HFF-Myc (cell line): ENCODE results near the gene GRAP.
"Not testable (repeated sequence)": the region's sequence is repeated elsewhere in the genome, so short reads cannot be mapped to it uniquely, and the experiment has no call there.

Experiments used
- DNase-seq: peaks from one replicate; pipeline ENCODE4 v3.0.0-alpha.2; 2011; ENCODE audit warnings: low read depth; ENCODE audit errors: extremely low read depth
- H3K4me3 ChIP-seq: replicated peaks from 2 replicates; pipeline ENCODE4 v1.5.1; 2011; ENCODE audit warnings: low read depth, mild to moderate bottlenecking, control low read depth, low read length
- TF ChIP-seq, protein P1 (sequence below): IDR thresholded peaks from 2 replicates; pipeline ENCODE4 v1.5.1; 2012; ENCODE audit warnings: mild to moderate bottlenecking, low read depth, low read length, control low read depth; ENCODE audit errors: missing control alignments

Gene GRAP

DNA sequence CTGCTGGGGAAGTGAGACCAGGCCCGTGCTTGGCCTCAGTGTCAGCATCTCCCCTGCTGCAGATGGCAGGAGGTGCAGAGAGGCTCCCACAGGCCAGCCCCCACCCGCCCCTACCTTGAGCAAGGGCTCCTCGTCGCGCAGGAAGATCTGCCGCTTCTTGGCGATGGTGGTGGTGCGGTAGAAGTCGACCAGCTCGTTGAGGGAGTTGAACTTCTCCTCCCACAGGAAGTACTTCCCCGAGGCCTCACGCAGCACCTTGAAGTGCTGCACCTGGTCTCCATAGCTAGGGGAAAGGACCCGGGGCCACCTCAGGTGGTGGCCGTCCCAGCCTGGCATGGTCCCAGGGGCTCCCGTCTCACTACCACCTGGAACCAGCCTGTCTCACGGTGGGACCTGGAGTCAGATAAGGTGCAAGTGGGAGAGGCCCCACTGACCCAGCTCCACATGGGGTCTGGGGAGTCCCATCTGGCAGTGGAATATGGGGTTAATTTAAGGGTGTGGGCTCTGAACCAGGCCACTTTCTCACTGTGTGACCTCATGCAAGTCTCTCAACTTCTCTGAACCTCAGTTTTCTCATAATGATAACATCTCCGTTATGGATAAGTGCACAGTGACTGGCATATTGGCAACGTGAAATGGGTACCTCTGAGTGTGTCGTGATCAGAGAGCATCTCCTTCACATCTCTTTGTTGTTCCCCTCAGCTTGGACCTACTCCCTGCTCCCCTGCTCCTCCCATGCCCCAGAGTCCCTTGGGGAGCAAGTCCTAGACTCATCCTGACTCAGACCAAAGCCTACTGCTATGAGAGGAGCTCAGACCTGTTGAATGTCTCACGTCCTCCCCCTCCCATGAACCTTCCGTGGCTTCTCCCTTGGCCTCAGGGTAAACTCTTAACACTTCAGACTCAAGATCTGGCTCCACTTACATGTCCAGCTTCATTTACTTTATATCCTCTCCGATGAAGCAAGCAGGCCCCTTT, 22.4 kb downstream of the GRAP start:
- TF ChIP-seq, protein P1, sequence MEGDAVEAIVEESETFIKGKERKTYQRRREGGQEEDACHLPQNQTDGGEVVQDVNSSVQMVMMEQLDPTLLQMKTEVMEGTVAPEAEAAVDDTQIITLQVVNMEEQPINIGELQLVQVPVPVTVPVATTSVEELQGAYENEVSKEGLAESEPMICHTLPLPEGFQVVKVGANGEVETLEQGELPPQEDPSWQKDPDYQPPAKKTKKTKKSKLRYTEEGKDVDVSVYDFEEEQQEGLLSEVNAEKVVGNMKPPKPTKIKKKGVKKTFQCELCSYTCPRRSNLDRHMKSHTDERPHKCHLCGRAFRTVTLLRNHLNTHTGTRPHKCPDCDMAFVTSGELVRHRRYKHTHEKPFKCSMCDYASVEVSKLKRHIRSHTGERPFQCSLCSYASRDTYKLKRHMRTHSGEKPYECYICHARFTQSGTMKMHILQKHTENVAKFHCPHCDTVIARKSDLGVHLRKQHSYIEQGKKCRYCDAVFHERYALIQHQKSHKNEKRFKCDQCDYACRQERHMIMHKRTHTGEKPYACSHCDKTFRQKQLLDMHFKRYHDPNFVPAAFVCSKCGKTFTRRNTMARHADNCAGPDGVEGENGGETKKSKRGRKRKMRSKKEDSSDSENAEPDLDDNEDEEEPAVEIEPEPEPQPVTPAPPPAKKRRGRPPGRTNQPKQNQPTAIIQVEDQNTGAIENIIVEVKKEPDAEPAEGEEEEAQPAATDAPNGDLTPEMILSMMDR = no peak
- DNase-seq = no peak

DNA sequence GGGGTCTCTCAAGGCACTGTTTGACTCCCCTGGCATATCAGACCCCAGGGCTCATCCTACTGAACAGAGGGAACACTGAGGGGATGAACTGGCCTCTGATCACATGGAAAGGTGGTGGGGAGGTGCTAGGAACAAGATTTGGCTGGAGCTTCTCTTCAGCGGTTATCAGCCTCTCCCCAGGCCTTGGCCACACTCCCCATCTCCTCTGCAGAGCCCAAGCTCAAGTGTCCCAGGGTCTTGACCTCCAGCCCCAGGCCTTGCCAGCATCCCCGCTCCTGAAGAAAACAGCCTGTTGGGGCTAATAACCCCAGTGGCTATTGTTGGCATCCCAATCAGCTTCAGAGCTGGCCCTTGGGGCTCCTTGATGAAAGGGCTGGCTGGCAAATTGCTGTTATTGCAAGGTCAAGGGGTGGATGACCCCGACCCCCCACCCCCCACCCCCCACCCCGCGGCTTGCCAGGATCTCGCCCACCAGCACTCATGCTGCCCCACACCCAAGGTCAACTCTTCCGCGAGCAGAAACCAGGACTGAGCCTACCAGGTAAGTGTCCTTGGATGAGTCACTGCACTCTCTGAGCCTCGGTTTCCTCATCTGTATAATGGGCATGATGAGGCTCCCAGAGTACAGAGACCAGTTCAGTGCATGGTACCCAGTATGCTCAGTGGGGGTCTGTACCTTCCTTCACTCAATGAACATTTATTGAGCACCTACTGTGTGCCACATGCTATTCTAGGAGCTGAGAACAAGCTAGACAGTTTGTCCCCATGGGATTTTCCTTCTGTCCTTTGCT, 23.4 kb downstream of the GRAP start:
- no peak overlapping the region for H3K4me3 ChIP-seq
- TF ChIP-seq, protein P1 = no peak
- DNase-seq = no peak

More for the DNA sequence above, 22.4 kb downstream of the GRAP start:
- H3K4me3 ChIP-seq = no peak overlapping the region

DNA sequence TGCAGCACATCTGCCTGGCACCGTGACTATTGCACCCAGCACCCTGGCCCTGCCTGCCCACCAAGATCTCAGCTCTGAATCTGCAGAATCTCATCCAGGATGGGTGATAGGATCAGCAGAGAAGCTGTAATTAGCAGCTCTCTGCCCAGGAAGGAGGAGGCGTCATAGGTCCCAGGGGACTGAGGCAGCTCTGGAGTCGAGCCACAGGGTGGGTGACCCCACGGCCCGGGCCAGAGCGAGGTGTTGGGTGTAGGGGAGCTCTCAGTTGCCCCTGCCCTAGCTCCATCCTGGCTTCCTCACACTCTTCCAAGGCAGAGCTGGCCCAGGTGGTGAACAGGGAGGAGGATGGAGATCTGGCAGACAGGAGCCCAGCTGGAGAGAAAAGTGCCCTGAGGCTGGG, 24.0 kb downstream of the GRAP start:
- no peak overlapping the region for H3K4me3 ChIP-seq
- TF ChIP-seq, protein P1 = no peak
- DNase-seq = no peak

DNA sequence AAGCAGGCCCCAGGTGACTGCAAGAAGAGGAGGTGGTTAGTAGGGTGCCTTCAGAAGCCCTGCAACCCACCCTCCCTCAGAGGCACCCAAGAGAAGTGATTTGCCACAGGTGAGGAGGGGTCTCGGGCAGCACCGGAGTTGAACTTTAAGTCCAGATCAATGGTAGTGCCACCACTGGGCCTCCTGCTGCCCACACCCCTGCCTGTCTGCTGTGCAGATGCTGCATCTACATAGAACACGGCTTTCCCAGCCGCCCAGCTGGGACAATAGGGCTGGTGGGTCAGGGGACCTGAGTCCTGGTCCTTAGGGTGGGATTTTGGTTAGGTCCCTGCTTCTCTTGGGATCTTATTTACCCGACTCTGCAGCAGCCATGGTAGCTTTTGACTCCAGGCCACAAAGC, 24.6 kb downstream of the GRAP start:
- DNase-seq = no peak
- no peak overlapping the region for H3K4me3 ChIP-seq
- TF ChIP-seq, protein P1 = no peak

DNA sequence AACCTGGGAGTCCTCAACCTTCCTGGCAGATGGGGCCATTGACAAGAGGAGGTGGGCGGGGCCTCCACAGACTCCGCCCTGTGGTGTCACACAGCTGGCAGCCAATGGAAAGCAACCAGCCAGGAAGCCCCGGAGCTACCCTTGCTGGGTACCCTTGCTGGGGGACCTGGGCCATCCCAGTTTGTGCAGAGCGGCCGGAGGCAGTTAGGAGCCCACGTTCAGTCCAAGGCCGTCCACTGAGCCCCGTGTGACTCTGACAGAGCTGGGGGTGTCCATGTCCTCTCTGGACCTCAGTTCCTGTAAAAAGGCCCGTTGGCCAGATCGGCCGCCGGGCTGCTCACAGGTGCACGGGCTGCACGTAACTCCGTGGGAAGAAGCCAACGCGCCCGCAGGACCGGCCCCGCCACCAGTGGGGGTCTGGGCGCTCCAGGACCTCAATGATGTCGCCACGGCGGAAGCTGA, 25.1 kb downstream of the GRAP start:
- H3K4me3 ChIP-seq = no peak overlapping the region
- TF ChIP-seq, protein P1 = no peak
- no peak for DNase-seq

DNA sequence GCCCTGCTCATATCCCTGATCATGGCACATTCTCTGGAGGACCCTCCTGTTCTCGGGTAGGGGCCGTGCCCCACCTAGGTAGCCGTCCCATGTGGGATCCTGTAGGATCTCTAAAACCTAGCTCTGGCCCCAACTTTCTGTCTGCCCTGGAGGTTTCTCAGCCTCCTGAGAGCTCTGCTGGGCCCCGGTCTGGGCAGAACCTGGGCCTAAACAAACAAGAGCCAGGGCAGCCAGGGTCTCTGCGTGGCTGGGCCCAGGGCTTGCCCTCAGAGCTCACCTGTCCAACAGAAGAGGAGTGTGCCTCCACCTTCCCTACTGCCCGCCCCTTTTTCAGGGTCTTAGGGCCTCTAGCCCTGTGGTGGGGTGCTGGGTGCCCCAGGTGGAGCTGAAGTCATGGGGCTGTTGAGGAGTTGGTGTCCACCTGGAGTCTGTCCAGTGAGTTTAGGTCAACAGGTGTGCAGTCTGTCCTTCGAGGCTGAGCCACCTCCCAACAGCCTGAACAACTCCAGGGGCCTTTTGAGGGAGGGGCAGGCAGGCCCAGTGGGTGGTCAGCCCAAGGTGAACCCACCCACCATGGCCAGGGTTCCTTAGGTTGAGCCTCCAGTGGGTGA, 25.6 kb downstream of the GRAP start:
- DNase-seq, H3K4me3 ChIP-seq: not testable (repeated sequence)
